Measurements from ENCODE around the gene CDH2. TPM values are rescaled to one million over a fixed set of nuclear protein-coding genes. Genes with fewer than 3 reads are reported as not detected.

The CDH2 gene
- total RNA-seq, 1 donor from 2014 or later: 0.07 TPM

GRCh38 chr18:27976806-27977408 is 200.0 kb downstream of the CDH2 start:
- H3K36me3 Mint-ChIP-seq (ENCODE audit: low read depth): no peaks in the 10 kb centered on the region
- intact Hi-C loops (cut with micrococcal nuclease): no loop called here
- no peak overlapping the region for H3K27ac Mint-ChIP-seq
- no peaks in the 10 kb centered on the region for H3K27me3 Mint-ChIP-seq
- DNase-seq: no peak
- no peak overlapping the region for H3K4me3 Mint-ChIP-seq
- H3K4me1 Mint-ChIP-seq: no peaks in the 10 kb centered on the region
- H3K9me3 Mint-ChIP-seq: no peaks in the 10 kb centered on the region

- Mint-ChIP-seq H3K27me3 (no peaks in the 10 kb centered on the region), H3K4me3 (no peak overlapping the region)
- DNase-seq: no peak
These were observed 206.6 kb downstream of the CDH2 start for GRCh38 chr18:27970321-27970720.

GRCh38 chr18:27969206-27969605 is 207.7 kb downstream of the CDH2 start:
- no peaks in the 10 kb centered on the region for H3K27me3 Mint-ChIP-seq
- no peak overlapping the region for H3K27ac Mint-ChIP-seq
- no peak overlapping the region for H3K4me3 Mint-ChIP-seq
- no peaks in the 10 kb centered on the region for H3K4me1 Mint-ChIP-seq
- no peak for DNase-seq
- H3K9me3 Mint-ChIP-seq: no peaks in the 10 kb centered on the region
- intact Hi-C loops (cut with micrococcal nuclease): no loop called here
- no peaks in the 10 kb centered on the region for H3K36me3 Mint-ChIP-seq (ENCODE audit: low read depth)

More at GRCh38 chr18:27970321-27970720, 206.6 kb downstream of the CDH2 start:
- H3K9me3 Mint-ChIP-seq: no peaks in the 10 kb centered on the region
- intact Hi-C loops (cut with micrococcal nuclease): no loop called here
- no peaks in the 10 kb centered on the region for H3K36me3 Mint-ChIP-seq (ENCODE audit: low read depth)
- no peak overlapping the region for H3K27ac Mint-ChIP-seq
- no peaks in the 10 kb centered on the region for H3K4me1 Mint-ChIP-seq

DNA sequence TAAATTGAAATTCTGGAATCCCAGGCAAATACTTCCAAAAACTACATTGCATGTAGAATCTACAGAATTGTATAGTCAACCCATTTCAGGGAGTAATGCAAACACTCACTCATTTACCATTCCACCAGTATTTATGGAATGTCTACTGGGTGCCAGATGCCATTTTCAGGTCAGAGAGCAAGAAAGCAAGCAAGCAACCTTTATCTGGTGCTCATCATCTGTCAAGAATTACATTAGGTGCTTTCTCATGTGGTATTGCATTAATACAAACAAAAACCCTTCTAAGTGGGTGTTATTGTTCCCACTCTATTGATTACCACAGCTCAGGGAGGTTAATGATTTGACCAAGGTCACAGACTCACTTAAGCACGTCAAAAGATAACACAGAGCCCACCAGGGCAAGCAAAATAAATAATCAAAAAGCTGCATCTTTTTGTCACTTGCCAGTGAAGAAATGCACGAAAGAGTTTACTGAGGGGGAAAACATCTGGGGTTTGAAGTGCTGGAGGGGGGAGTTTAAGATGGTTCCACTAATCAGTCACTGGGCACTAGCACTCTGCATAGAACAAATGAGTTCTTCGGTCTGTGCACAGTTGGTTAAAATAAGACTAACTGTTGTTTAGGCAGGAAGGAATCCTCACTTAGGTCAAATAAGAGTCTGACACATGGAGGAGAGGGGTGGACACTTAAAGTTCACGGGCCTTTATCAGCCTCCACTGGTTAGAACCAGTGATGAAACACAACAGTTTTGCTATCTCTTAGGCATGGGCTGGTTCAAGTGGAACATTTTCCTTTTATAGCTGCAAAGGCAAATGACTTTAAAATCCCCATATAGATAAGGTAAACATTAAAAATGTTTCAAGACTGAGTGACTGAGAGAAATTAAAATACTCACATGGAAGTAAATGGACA is 208.8 kb downstream of the CDH2 start:
- H3K9me3 Mint-ChIP-seq: no peaks in the 10 kb centered on the region
- H3K27me3 Mint-ChIP-seq: no peaks in the 10 kb centered on the region
- no peak overlapping the region for H3K4me3 Mint-ChIP-seq
- intact Hi-C loops (cut with micrococcal nuclease): no loop called here
- H3K27ac Mint-ChIP-seq: no peak overlapping the region
- no peak for DNase-seq
- no peaks in the 10 kb centered on the region for H3K36me3 Mint-ChIP-seq (ENCODE audit: low read depth)
- H3K4me1 Mint-ChIP-seq: no peaks in the 10 kb centered on the region

DNA sequence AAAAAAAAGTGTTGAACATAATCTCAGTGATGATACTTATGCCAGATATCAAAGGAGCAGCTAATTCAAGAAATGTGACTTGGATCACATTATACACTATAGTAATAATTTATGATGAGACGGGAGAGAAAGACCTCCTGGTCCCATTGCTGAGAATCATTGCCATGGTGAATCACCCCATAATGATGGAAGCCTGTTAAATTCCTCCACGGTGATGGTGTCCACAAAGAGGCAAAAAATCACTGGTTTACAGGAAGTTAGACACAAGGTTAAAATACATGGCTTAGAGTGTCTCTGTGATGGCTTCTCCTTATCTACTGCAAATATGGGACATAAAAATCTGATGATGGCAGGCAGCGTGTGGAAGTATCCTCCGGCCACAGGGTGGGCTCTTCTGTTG is 210.0 kb downstream of the CDH2 start:
- Mint-ChIP-seq H3K4me1 (no peaks in the 10 kb centered on the region), H3K4me3 (no peak overlapping the region), H3K36me3 (ENCODE audit: low read depth) (no peaks in the 10 kb centered on the region), H3K27ac (no peak overlapping the region), H3K9me3 (no peaks in the 10 kb centered on the region), H3K27me3 (no peaks in the 10 kb centered on the region)
- no peak for DNase-seq
- intact Hi-C loops (cut with micrococcal nuclease): no loop called here

- H3K4me3 Mint-ChIP-seq: no peak overlapping the region
- no peak overlapping the region for H3K27ac Mint-ChIP-seq
- intact Hi-C loops (cut with micrococcal nuclease): no loop called here
- H3K4me1 Mint-ChIP-seq: no peaks in the 10 kb centered on the region
- H3K9me3 Mint-ChIP-seq: no peaks in the 10 kb centered on the region
- H3K36me3 Mint-ChIP-seq (ENCODE audit: low read depth): no peaks in the 10 kb centered on the region
- no peaks in the 10 kb centered on the region for H3K27me3 Mint-ChIP-seq
- DNase-seq: no peak
These were observed 212.1 kb downstream of the CDH2 start for GRCh38 chr18:27964811-27965210.

GRCh38 chr18:27959101-27959500 is 217.8 kb downstream of the CDH2 start:
- Mint-ChIP-seq H3K36me3 (ENCODE audit: low read depth) (no peaks in the 10 kb centered on the region), H3K27ac (no peak overlapping the region), H3K4me1 (no peaks in the 10 kb centered on the region), H3K9me3 (no peaks in the 10 kb centered on the region), H3K4me3 (no peak overlapping the region), H3K27me3 (no peaks in the 10 kb centered on the region)
- intact Hi-C loops (cut with micrococcal nuclease): no loop called here
- DNase-seq: no peak

DNA sequence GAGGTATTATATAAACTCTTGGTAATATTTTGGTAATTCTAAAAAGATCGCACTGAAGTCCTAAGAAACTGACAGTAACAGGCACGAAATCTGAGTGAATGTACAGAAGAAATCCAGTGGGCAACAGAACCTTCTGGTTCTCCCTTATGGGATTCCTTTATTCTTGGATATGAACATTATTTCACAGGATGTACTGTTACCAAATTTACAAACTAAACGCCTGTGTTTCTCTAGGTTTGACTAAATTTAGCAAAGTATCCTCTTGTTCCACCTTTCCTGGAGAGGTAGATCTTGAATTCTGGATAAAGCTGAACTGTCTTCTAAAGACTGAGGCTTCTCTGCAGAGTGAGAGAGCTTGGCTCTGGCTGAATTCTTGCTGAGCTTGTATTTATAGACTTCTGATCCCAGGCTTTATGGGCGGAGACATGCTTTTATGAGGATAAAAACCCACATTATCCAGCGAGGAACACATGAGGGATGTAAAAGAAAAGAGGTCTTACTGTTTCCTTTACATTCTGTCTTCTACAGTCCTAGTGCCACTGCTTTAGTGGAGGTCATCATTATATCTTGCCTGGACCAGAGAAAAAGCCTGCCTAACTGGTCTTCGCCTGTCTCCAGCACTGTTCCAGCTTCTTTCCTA is 220.8 kb downstream of the CDH2 start:
- H3K27me3 Mint-ChIP-seq: no peaks in the 10 kb centered on the region
- no peak for DNase-seq
- no peak overlapping the region for H3K27ac Mint-ChIP-seq
- no peaks in the 10 kb centered on the region for H3K36me3 Mint-ChIP-seq (ENCODE audit: low read depth)
- intact Hi-C loops (cut with micrococcal nuclease): no loop called here
- no peaks in the 10 kb centered on the region for H3K9me3 Mint-ChIP-seq
- H3K4me1 Mint-ChIP-seq: no peaks in the 10 kb centered on the region
- no peak overlapping the region for H3K4me3 Mint-ChIP-seq

DNA sequence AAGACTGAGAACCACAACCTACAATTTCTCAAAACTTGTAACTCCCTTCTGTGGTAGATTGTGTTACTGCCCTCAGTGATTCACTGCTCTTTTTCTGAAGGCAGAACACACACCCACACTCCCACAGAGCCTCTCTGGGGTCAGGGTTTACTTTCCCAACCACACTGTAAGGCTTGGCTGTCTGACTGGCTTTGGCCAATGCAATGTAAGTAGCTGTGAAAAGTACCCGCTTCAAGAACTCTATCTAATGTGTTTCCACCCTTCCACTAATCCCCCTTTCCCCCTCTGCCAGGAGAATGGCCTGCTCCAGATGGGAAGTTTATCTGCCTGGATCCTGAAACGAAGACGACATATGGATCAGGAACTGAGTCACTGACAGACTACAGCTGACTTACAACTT is 222.7 kb downstream of the CDH2 start:
- Mint-ChIP-seq H3K4me3 (no peak overlapping the region), H3K4me1 (no peaks in the 10 kb centered on the region), H3K9me3 (no peaks in the 10 kb centered on the region), H3K27ac (no peak overlapping the region), H3K36me3 (ENCODE audit: low read depth) (no peaks in the 10 kb centered on the region), H3K27me3 (no peaks in the 10 kb centered on the region)
- intact Hi-C loops (cut with micrococcal nuclease): no loop called here
- DNase-seq: no peak

DNA sequence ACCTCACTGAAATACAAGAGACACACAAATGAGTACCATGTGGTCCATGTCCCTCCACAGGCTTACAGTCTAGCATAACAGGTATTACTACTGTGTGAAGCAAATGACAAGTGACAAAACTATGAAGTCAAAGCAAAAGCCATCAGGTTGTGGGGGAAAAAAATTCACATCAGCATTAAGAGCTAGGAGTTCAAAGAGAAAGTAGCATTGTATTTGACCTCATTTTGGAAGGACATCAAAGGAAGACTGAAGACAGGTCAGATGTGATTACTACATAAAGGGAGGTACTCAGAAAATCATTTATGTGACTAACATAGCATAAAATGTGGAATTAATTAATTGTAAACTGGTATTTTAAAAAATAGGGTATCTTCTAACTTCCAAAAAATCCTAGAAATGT is 224.2 kb downstream of the CDH2 start:
- intact Hi-C loops (cut with micrococcal nuclease): no loop called here
- no peak overlapping the region for H3K27ac Mint-ChIP-seq
- H3K4me3 Mint-ChIP-seq: no peak overlapping the region
- no peak for DNase-seq
- H3K36me3 Mint-ChIP-seq (ENCODE audit: low read depth): no peaks in the 10 kb centered on the region
- H3K9me3 Mint-ChIP-seq: no peaks in the 10 kb centered on the region
- H3K27me3 Mint-ChIP-seq: no peaks in the 10 kb centered on the region
- no peaks in the 10 kb centered on the region for H3K4me1 Mint-ChIP-seq

- H3K27ac Mint-ChIP-seq: no peak overlapping the region
- H3K4me3 Mint-ChIP-seq: no peak overlapping the region
- no peaks in the 10 kb centered on the region for H3K27me3 Mint-ChIP-seq
- no peaks in the 10 kb centered on the region for H3K9me3 Mint-ChIP-seq
- intact Hi-C loops (cut with micrococcal nuclease): no loop called here
- H3K36me3 Mint-ChIP-seq (ENCODE audit: low read depth): no peaks in the 10 kb centered on the region
- H3K4me1 Mint-ChIP-seq: no peaks in the 10 kb centered on the region
- no peak for DNase-seq
These were observed 226.2 kb downstream of the CDH2 start for GRCh38 chr18:27950648-27951228.

GRCh38 chr18:27948986-27949385 is 227.9 kb downstream of the CDH2 start:
- H3K4me1 Mint-ChIP-seq: no peaks in the 10 kb centered on the region
- intact Hi-C loops (cut with micrococcal nuclease): no loop called here
- H3K9me3 Mint-ChIP-seq: no peaks in the 10 kb centered on the region
- no peak overlapping the region for H3K27ac Mint-ChIP-seq
- H3K27me3 Mint-ChIP-seq: no peaks in the 10 kb centered on the region
- no peak for DNase-seq
- H3K4me3 Mint-ChIP-seq: no peak overlapping the region
- no peaks in the 10 kb centered on the region for H3K36me3 Mint-ChIP-seq (ENCODE audit: low read depth)

- no peaks in the 10 kb centered on the region for H3K36me3 Mint-ChIP-seq (ENCODE audit: low read depth)
- DNase-seq: no peak
- intact Hi-C loops (cut with micrococcal nuclease): no loop called here
- H3K27me3 Mint-ChIP-seq: no peaks in the 10 kb centered on the region
- no peak overlapping the region for H3K27ac Mint-ChIP-seq
- H3K4me3 Mint-ChIP-seq: no peak overlapping the region
- no peaks in the 10 kb centered on the region for H3K4me1 Mint-ChIP-seq
- no peaks in the 10 kb centered on the region for H3K9me3 Mint-ChIP-seq
These were observed 234.2 kb downstream of the CDH2 start for GRCh38 chr18:27942706-27943105.

DNA sequence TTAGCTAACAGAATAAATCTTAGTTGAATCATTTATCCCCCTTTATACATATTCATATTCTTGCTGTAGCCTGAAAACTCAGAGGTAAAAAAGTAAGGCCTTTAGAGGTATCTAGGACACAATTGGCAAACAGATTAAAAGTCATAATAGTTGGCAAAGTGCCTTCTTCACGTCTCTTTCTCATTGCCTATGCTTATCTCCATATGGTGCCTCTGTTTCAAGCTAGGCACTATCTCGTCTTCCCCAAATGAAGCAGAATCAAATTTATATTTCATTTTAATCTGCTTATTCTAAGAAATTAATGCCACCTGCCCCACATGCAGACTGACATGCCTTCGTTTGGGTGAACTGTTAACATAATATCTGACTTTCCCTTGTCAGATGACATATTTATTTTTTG is 245.4 kb downstream of the CDH2 start:
- no peaks in the 10 kb centered on the region for H3K27me3 Mint-ChIP-seq
- DNase-seq: no peak
- no peaks in the 10 kb centered on the region for H3K9me3 Mint-ChIP-seq
- H3K27ac Mint-ChIP-seq: no peak overlapping the region
- intact Hi-C loops (cut with micrococcal nuclease): no loop called here
- no peaks in the 10 kb centered on the region for H3K36me3 Mint-ChIP-seq (ENCODE audit: low read depth)
- no peak overlapping the region for H3K4me3 Mint-ChIP-seq
- no peaks in the 10 kb centered on the region for H3K4me1 Mint-ChIP-seq
